Measurements from ENCODE around the gene CNIH3. TPM values are rescaled to one million over a fixed set of nuclear protein-coding genes. Genes with fewer than 3 reads are reported as not detected.

CNIH3 gene
- total RNA-seq, 1 donor from 2014 or later: 1.4 TPM

GRCh38 chr1:224620105-224620504, 4.0 kb downstream of the CNIH3 start:
- no peak for DNase-seq (ENCODE audit: low spot score)
- Mint-ChIP-seq H3K9me3 (peaks cover 15% of the 10 kb centered on the region), H3K36me3 (ENCODE audit: low read depth) (peaks cover 9% of the 10 kb centered on the region), H3K4me3 (no peak overlapping the region), H3K4me1 (ENCODE audit: low read depth) (peaks cover 58% of the 10 kb centered on the region), H3K27ac (no peak overlapping the region), H3K27me3 (ENCODE audit: insufficient read depth) (peaks cover 60% of the 10 kb centered on the region)
- intact Hi-C loops (cut with micrococcal nuclease): loop anchor here (5.0 to 10.0 kb wide), 3 partner anchors 108 to 785 kb away; no protein-coding TSS in a partner anchor

GRCh38 chr1:224621813-224622682, 5.9 kb downstream of the CNIH3 start:
- Mint-ChIP-seq H3K9me3 (peaks cover 15% of the 10 kb centered on the region), H3K4me3 (no peak overlapping the region), H3K36me3 (ENCODE audit: low read depth) (peaks cover 9% of the 10 kb centered on the region), H3K4me1 (ENCODE audit: low read depth) (peaks cover 64% of the 10 kb centered on the region), H3K27ac (no peak overlapping the region), H3K27me3 (ENCODE audit: insufficient read depth) (peaks cover 51% of the 10 kb centered on the region)
- intact Hi-C loops (cut with micrococcal nuclease): loop anchor here (2.0 to 10.0 kb wide), 4 partner anchors 79 to 787 kb away; no protein-coding TSS in a partner anchor
- no peak for DNase-seq (ENCODE audit: low spot score)

- Mint-ChIP-seq H3K27me3 (ENCODE audit: insufficient read depth) (peaks cover 45% of the 10 kb centered on the region), H3K27ac (peak overlapping the region; percentile 94), H3K36me3 (ENCODE audit: low read depth) (peaks cover 9% of the 10 kb centered on the region), H3K9me3 (peaks cover 15% of the 10 kb centered on the region), H3K4me1 (ENCODE audit: low read depth) (peaks cover 59% of the 10 kb centered on the region), H3K4me3 (no peak overlapping the region)
- intact Hi-C loops (cut with micrococcal nuclease): loop anchor here (2.0 to 10.0 kb wide), 4 partner anchors 80 to 788 kb away; no protein-coding TSS in a partner anchor
- no peak for DNase-seq (ENCODE audit: low spot score)
These were observed 6.7 kb downstream of the CNIH3 start for GRCh38 chr1:224622831-224623230.

GRCh38 chr1:224623310-224623714, 7.2 kb downstream of the CNIH3 start:
- Mint-ChIP-seq H3K27ac (peak overlapping the region; percentile 94), H3K4me1 (ENCODE audit: low read depth) (peaks cover 54% of the 10 kb centered on the region), H3K27me3 (ENCODE audit: insufficient read depth) (peaks cover 44% of the 10 kb centered on the region), H3K9me3 (peaks cover 15% of the 10 kb centered on the region), H3K4me3 (peak overlapping the region; percentile 70), H3K36me3 (ENCODE audit: low read depth) (peaks cover 9% of the 10 kb centered on the region)
- intact Hi-C loops (cut with micrococcal nuclease): loop anchor here (2.0 to 10.0 kb wide), 4 partner anchors 81 to 789 kb away; no protein-coding TSS in a partner anchor
- no peak for DNase-seq (ENCODE audit: low spot score)

- DNase-seq (ENCODE audit: low spot score): peak; percentile 83
These were observed 7.7 kb downstream of the CNIH3 start for GRCh38 chr1:224623743-224624333.

GRCh38 chr1:224624432-224624831, 8.3 kb downstream of the CNIH3 start:
- no peak for DNase-seq (ENCODE audit: low spot score)
- Mint-ChIP-seq H3K9me3 (peaks cover 15% of the 10 kb centered on the region), H3K27ac (peak overlapping the region; percentile 94), H3K27me3 (ENCODE audit: insufficient read depth) (peaks cover 34% of the 10 kb centered on the region), H3K4me1 (ENCODE audit: low read depth) (peaks cover 43% of the 10 kb centered on the region), H3K36me3 (ENCODE audit: low read depth) (peaks cover 9% of the 10 kb centered on the region), H3K4me3 (peak overlapping the region; percentile 70)
- intact Hi-C loops (cut with micrococcal nuclease): loop anchor here (5.0 to 10.0 kb wide), 3 partner anchors 112 to 790 kb away; no protein-coding TSS in a partner anchor

More at GRCh38 chr1:224623743-224624333, 7.7 kb downstream of the CNIH3 start:
- Mint-ChIP-seq H3K4me1 (ENCODE audit: low read depth) (peaks cover 48% of the 10 kb centered on the region), H3K4me3 (peak overlapping the region; percentile 70), H3K36me3 (ENCODE audit: low read depth) (peaks cover 9% of the 10 kb centered on the region), H3K27ac (peak overlapping the region; percentile 94), H3K27me3 (ENCODE audit: insufficient read depth) (peaks cover 39% of the 10 kb centered on the region), H3K9me3 (peaks cover 15% of the 10 kb centered on the region)
- intact Hi-C loops (cut with micrococcal nuclease): loop anchor here (2.0 to 10.0 kb wide), 4 partner anchors 81 to 789 kb away; no protein-coding TSS in a partner anchor

- no peak overlapping the region for H3K4me3 Mint-ChIP-seq
- peaks cover 15% of the 10 kb centered on the region for H3K9me3 Mint-ChIP-seq
- peaks cover 41% of the 10 kb centered on the region for H3K4me1 Mint-ChIP-seq (ENCODE audit: low read depth)
- no peak for DNase-seq (ENCODE audit: low spot score)
- intact Hi-C loops (cut with micrococcal nuclease): loop anchor here (10.0 kb wide), 1 partner anchor 791 kb away; no protein-coding TSS in a partner anchor
- peaks cover 26% of the 10 kb centered on the region for H3K27me3 Mint-ChIP-seq (ENCODE audit: insufficient read depth)
- H3K36me3 Mint-ChIP-seq (ENCODE audit: low read depth): peaks cover 9% of the 10 kb centered on the region
- no peak overlapping the region for H3K27ac Mint-ChIP-seq
These were observed 9.9 kb downstream of the CNIH3 start for GRCh38 chr1:224626042-224626441.

GRCh38 chr1:224629965-224630364, 13.8 kb downstream of the CNIH3 start:
- Mint-ChIP-seq H3K9me3 (no peaks in the 10 kb centered on the region), H3K36me3 (ENCODE audit: low read depth) (no peaks in the 10 kb centered on the region), H3K27me3 (ENCODE audit: insufficient read depth) (peaks cover 26% of the 10 kb centered on the region), H3K27ac (no peak overlapping the region), H3K4me1 (ENCODE audit: low read depth) (peaks cover 12% of the 10 kb centered on the region), H3K4me3 (no peak overlapping the region)
- intact Hi-C loops (cut with micrococcal nuclease): loop anchor here (10.0 kb wide), 1 partner anchor 795 kb away; no protein-coding TSS in a partner anchor
- no peak for DNase-seq (ENCODE audit: low spot score)

- intact Hi-C loops (cut with micrococcal nuclease): no loop called here
- Mint-ChIP-seq H3K4me1 (ENCODE audit: low read depth) (no peaks in the 10 kb centered on the region), H3K4me3 (no peak overlapping the region), H3K27me3 (ENCODE audit: insufficient read depth) (peaks cover 25% of the 10 kb centered on the region), H3K27ac (no peak overlapping the region), H3K36me3 (ENCODE audit: low read depth) (no peaks in the 10 kb centered on the region), H3K9me3 (no peaks in the 10 kb centered on the region)
- no peak for DNase-seq (ENCODE audit: low spot score)
These were observed 15.5 kb downstream of the CNIH3 start for GRCh38 chr1:224631462-224632115.

GRCh38 chr1:224632381-224632871, 16.3 kb downstream of the CNIH3 start:
- no peak overlapping the region for H3K4me3 Mint-ChIP-seq

GRCh38 chr1:224632921-224633321, 16.8 kb downstream of the CNIH3 start:
- H3K4me1 Mint-ChIP-seq (ENCODE audit: low read depth): peaks cover 8% of the 10 kb centered on the region
- no peaks in the 10 kb centered on the region for H3K9me3 Mint-ChIP-seq
- peaks cover 26% of the 10 kb centered on the region for H3K27me3 Mint-ChIP-seq (ENCODE audit: insufficient read depth)
- DNase-seq (ENCODE audit: low spot score): no peak
- intact Hi-C loops (cut with micrococcal nuclease): no loop called here
- no peak overlapping the region for H3K27ac Mint-ChIP-seq
- no peak overlapping the region for H3K4me3 Mint-ChIP-seq
- no peaks in the 10 kb centered on the region for H3K36me3 Mint-ChIP-seq (ENCODE audit: low read depth)

More at GRCh38 chr1:224632381-224632871, 16.3 kb downstream of the CNIH3 start:
- Mint-ChIP-seq H3K36me3 (ENCODE audit: low read depth) (no peaks in the 10 kb centered on the region), H3K9me3 (no peaks in the 10 kb centered on the region), H3K27me3 (ENCODE audit: insufficient read depth) (peaks cover 24% of the 10 kb centered on the region), H3K27ac (no peak overlapping the region), H3K4me1 (ENCODE audit: low read depth) (peaks cover 3% of the 10 kb centered on the region)
- DNase-seq (ENCODE audit: low spot score): no peak
- intact Hi-C loops (cut with micrococcal nuclease): no loop called here

- Mint-ChIP-seq H3K27me3 (ENCODE audit: insufficient read depth) (peaks cover 25% of the 10 kb centered on the region), H3K4me3 (no peak overlapping the region), H3K4me1 (ENCODE audit: low read depth) (peaks cover 8% of the 10 kb centered on the region), H3K27ac (no peak overlapping the region), H3K36me3 (ENCODE audit: low read depth) (no peaks in the 10 kb centered on the region), H3K9me3 (no peaks in the 10 kb centered on the region)
- DNase-seq (ENCODE audit: low spot score): no peak
- intact Hi-C loops (cut with micrococcal nuclease): no loop called here
These were observed 19.2 kb downstream of the CNIH3 start for GRCh38 chr1:224635356-224635755.

All from activated T-helper 1 cell treated with anti-CD3 and anti-CD28 coated beads, Interleukin-12 subunit alpha, Interleukin-12 subunit beta, Interleukin-2, Interleukin-4 antibody, amounts not matched to agents 30 ng/mL and 10 ng/mL and 1 ng/mL, durations not matched to agents 14 hours and 24 hours and 36 hours (primary cell).